Fibroblast of villous mesenchyme (primary cell): ENCODE results near the gene NME7. TPM values are rescaled to one million over a fixed set of nuclear protein-coding genes. Genes with fewer than 3 reads are reported as not detected.

Source experiments
- DNase-seq: peaks from one replicate; pipeline ENCODE4 v3.0.0-alpha.2; 2010; ENCODE audit warnings: low read depth
- H3K4me3 ChIP-seq: 2 replicates; pipeline ENCODE4 v1.5.1; 2011; ENCODE audit warnings: low read depth, mild to moderate bottlenecking, low read length
- total RNA-seq: library from RNA; depleted of rRNA; stranded (reverse); fragments of >200 nt; gene quantifications from 2 replicates; pipeline ENCODE4 v1.2.3, GENCODE V29; 2012
- TF ChIP-seq, protein P1 (sequence below): IDR thresholded peaks from 2 replicates; pipeline ENCODE4 v1.5.1; 2012; ENCODE audit warnings: low read depth, mild to moderate bottlenecking, low read length; ENCODE audit not compliant: insufficient read depth

Gene NME7
- total RNA-seq, 1 donor, result 41.9 TPM

GRCh38 chr1:169163059-169163458 lies 204.5 kb downstream of the NME7 start:
- no peak overlapping the region for H3K4me3 ChIP-seq
- no peak for DNase-seq
- TF ChIP-seq, protein P1, sequence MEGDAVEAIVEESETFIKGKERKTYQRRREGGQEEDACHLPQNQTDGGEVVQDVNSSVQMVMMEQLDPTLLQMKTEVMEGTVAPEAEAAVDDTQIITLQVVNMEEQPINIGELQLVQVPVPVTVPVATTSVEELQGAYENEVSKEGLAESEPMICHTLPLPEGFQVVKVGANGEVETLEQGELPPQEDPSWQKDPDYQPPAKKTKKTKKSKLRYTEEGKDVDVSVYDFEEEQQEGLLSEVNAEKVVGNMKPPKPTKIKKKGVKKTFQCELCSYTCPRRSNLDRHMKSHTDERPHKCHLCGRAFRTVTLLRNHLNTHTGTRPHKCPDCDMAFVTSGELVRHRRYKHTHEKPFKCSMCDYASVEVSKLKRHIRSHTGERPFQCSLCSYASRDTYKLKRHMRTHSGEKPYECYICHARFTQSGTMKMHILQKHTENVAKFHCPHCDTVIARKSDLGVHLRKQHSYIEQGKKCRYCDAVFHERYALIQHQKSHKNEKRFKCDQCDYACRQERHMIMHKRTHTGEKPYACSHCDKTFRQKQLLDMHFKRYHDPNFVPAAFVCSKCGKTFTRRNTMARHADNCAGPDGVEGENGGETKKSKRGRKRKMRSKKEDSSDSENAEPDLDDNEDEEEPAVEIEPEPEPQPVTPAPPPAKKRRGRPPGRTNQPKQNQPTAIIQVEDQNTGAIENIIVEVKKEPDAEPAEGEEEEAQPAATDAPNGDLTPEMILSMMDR, result no peak

DNA sequence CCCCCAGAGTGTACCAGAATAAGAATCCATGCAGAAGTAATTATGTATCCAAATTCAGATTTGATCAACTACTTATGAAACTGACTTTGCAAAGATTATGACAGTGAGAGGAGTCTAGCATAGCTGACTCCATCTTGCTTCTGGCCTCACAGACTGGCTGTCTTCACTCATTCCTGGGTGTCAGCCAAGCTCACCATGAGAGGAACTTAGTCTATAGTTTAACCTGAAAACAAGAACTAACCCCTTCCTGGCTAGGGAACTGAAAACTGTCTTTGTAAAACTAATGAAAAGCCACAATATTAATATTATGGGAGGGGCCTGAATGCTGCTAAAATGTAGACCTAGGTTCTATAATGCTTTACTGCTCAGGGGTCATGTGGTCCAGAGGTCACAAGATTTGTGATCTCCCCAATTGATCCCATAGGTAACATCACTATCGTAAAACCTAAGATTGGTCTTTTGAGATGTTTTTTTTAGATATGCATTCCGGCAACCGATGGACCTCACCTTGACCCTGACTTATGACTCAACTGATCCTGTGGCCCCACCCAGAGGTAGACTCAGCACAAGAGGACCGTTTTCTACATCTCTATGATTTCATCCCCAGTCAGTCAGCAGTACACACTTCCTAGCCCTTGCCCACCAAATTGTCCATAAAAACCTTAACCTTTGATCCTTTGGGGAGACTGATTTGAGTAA lies 206.0 kb downstream of the NME7 start:
- DNase-seq, result no peak
- no peak overlapping the region for H3K4me3 ChIP-seq
- TF ChIP-seq, protein P1, result no peak

- peak; percentile 14 for DNase-seq
- TF ChIP-seq, protein P1, result no peak
- H3K4me3 ChIP-seq, result no peak overlapping the region
Measured at GRCh38 chr1:169160845-169161495, 206.6 kb downstream of the NME7 start.

DNA sequence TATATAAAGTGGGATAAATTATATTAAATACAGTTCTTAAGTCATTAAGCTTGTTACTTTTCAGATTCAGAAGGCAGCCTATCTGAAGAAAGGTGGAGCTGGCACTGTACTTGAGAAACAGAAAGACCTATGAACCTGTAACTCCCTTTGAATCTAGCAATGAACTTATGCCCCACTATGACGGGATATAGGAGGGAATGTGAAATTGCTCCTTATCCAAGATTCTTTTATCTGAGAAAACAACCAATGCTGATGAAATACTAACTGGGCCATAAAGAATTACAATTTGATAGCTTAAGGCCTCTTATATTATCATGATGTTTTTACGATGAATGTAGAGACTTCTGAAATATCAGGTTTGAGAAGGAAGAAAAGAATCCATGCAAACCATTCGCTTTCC lies 211.0 kb downstream of the NME7 start:
- no peak for DNase-seq
- no peak overlapping the region for H3K4me3 ChIP-seq
- TF ChIP-seq, protein P1, result no peak

DNA sequence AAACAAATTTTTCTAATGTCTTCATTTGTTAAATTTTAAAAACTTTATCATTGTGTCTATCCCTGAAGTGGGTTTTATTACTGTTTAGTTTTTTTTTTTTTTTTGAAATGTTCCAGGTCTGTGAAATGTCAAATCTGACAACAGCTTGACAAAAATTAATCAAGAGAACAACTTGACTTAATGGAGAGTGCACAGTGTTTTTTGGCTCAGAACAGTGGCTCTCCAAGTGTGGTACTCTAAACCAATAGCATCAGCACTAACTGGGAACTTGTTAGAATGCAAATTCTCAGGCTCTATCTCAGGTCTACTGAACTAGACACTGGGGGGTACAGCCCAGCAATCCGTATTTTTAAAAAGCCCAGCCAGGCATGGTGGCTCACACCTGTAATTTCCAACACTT lies 211.9 kb downstream of the NME7 start:
- no peak overlapping the region for H3K4me3 ChIP-seq
- no peak for DNase-seq
- TF ChIP-seq, protein P1, result no peak

DNA sequence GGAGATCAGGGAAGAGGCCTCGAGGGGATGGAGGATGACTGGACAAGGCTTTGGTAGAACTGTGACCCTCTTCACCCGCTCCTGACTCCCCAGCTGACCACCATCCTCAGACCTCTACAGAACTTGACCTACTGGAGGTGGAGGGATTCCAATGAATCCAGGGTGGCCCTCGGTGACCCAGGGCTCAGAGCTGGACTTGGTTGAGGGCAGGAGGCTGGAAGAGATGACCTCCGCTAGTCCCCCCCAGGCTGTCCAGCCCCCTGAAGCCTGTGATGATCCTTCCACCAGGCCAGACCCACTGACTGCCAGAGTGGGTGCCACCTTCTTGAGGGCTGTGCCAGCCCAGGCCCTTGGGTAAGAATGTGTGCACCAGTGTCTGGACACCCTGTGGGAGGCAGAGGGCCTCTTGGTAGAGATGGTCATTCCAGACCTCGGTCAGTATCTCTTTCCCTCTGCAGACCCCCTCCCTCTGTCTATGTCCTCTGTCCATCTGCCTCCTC lies 216.2 kb downstream of the NME7 start:
- TF ChIP-seq, protein P1, result no peak
- DNase-seq, result no peak

More for the DNA sequence above, 216.2 kb downstream of the NME7 start:
- no peak overlapping the region for H3K4me3 ChIP-seq
